HL-60 (cell line): ENCODE measurements around the gene SRGAP3.

Experiments
- GABPA ChIP-seq: IDR thresholded peaks from 2 replicates; pipeline ENCODE4 v1.6.1; 2012; ENCODE audit warnings: low read depth
- POLR2AphosphoS5 ChIP-seq: IDR thresholded peaks from 2 replicates; pipeline ENCODE4 v1.6.1; 2012; ENCODE audit warnings: low read depth
- REST ChIP-seq: IDR thresholded peaks from 2 replicates; pipeline ENCODE4 v1.6.1; 2012; ENCODE audit warnings: low read depth; ENCODE audit not compliant: insufficient replicate concordance
- SPI1 ChIP-seq: IDR thresholded peaks from 2 replicates; pipeline ENCODE4 v1.6.1; 2012; ENCODE audit warnings: low read depth, mild to moderate bottlenecking, borderline replicate concordance
- TF ChIP-seq, protein P1 (sequence below): IDR thresholded peaks from one replicate; pipeline ENCODE4 v1.5.1; 2011; ENCODE audit warnings: low read length, control low read depth, inconsistent platforms; ENCODE audit not compliant: insufficient read depth

- TF ChIP-seq, protein P1, sequence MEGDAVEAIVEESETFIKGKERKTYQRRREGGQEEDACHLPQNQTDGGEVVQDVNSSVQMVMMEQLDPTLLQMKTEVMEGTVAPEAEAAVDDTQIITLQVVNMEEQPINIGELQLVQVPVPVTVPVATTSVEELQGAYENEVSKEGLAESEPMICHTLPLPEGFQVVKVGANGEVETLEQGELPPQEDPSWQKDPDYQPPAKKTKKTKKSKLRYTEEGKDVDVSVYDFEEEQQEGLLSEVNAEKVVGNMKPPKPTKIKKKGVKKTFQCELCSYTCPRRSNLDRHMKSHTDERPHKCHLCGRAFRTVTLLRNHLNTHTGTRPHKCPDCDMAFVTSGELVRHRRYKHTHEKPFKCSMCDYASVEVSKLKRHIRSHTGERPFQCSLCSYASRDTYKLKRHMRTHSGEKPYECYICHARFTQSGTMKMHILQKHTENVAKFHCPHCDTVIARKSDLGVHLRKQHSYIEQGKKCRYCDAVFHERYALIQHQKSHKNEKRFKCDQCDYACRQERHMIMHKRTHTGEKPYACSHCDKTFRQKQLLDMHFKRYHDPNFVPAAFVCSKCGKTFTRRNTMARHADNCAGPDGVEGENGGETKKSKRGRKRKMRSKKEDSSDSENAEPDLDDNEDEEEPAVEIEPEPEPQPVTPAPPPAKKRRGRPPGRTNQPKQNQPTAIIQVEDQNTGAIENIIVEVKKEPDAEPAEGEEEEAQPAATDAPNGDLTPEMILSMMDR, result no peak
- TF ChIP-seq POLR2AphosphoS5 (no peak), GABPA (no peak), REST (no peak), SPI1 (no peak)
Measured at GRCh38 chr3:8979262-8979661, 270.2 kb downstream of the SRGAP3 start.
